HG03060 (cell line): Measurements from ENCODE around the gene EMID1.

ENCODE experiments used
- ATAC-seq: cut with Tn5 transposase; IDR thresholded peaks from one replicate; pipeline ENCODE4 v1.9.1; 2021; ENCODE audit warnings: low read depth, moderate number of reproducible peaks; ENCODE audit not compliant: unreplicated experiment

Gene EMID1

GRCh38 chr22:29307596-29308147 lies 102.0 kb downstream of the EMID1 start:
- ATAC-seq: no peak

DNA sequence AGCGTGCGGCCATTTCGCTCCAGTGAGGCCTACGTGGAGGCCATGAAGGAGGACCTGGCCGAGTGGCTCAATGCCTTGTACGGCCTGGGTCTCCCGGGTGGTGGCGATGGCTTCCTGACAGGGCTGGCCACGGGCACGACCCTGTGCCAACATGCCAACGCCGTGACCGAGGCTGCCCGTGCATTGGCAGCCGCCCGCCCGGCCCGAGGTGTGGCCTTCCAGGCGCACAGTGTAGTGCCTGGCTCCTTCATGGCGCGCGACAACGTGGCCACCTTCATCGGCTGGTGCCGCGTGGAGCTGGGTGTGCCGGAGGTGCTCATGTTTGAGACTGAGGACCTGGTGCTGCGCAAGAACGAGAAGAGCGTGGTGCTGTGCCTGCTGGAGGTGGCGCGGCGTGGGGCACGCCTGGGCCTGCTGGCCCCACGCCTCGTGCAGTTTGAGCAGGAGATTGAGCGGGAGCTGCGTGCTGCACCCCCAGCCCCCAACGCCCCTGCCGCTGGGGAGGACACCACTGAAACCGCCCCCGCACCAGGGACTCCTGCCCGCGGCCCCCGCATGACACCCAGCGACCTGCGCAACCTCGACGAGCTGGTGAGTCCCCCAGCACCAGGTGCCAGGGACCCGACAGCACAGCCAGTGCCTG lies 102.6 kb downstream of the EMID1 start:
- no peak for ATAC-seq

GRCh38 chr22:29308791-29309262 lies 103.1 kb downstream of the EMID1 start:
- ATAC-seq: no peak
